Skin of body (tissue), 3 donors: ENCODE data around the gene NECTIN4. TPM values are rescaled to one million over a fixed set of nuclear protein-coding genes. Genes with fewer than 3 reads are reported as not detected.
"Not testable (repeated sequence)": the region's sequence is repeated elsewhere in the genome, so short reads cannot be mapped to it uniquely, and the experiment has no call there.

Experiments used
- DNase-seq: peaks from one replicate; lab custom pipeline; 2025; lab: John Stamatoyannopoulos, UW
- small RNA-seq: library from RNA; depleted of rRNA; stranded (forward); fragments of <200 nt; gene quantifications from one replicate; pipeline ENCODE3, GENCODE V24; 2014; ENCODE audit warnings: low replicate concordance
- total RNA-seq: library from RNA; depleted of rRNA; stranded (reverse); fragments of >200 nt; gene quantifications from one replicate; pipeline ENCODE4 v1.2.3, GENCODE V29; 2014

NECTIN4 gene
- total RNA-seq, 1 donor from 2014 or later = 49.6 TPM

- DNase-seq = no peak
Observed at GRCh38 chr1:161031874-161032273, 57.5 kb downstream of the NECTIN4 start.

GRCh38 chr1:161029466-161029865 is 59.9 kb downstream of the NECTIN4 start:
- DNase-seq = not testable (repeated sequence)

- DNase-seq = not testable (repeated sequence)
Observed at GRCh38 chr1:161026954-161027353, 62.4 kb downstream of the NECTIN4 start.

- not testable (repeated sequence) for DNase-seq
Observed at GRCh38 chr1:161022432-161022831, 66.9 kb downstream of the NECTIN4 start.

GRCh38 chr1:161021970-161022353 is 67.4 kb downstream of the NECTIN4 start:
- no peak for DNase-seq

- DNase-seq = no peak
Observed at GRCh38 chr1:161021165-161021969, 68.0 kb downstream of the NECTIN4 start.

Small RNAs within 50 kb of the gene (small RNA-seq; reads per million reads assigned to genes)
- gene AL591806.2 = not detected

Other genes with a start within 250 kb of the NECTIN4 start
- gene CD244, start 226.7 kb downstream of the NECTIN4 start, total RNA-seq = 0.49 TPM
- gene ITLN1, start 204.4 kb downstream of the NECTIN4 start, total RNA-seq = 0.49 TPM
- gene ITLN2, start 134.7 kb downstream of the NECTIN4 start, total RNA-seq = not detected
- 42.1 TPM for gene F11R, start 68.4 kb downstream of the NECTIN4 start, total RNA-seq
- 29.3 TPM for gene TSTD1, start 50.6 kb downstream of the NECTIN4 start, total RNA-seq
- 48.7 TPM for gene USF1, start 43.6 kb downstream of the NECTIN4 start, total RNA-seq
- gene ARHGAP30, start 19.7 kb downstream of the NECTIN4 start, total RNA-seq = 7.9 TPM
- not detected for gene KLHDC9, start 8.8 kb upstream of the NECTIN4 start, total RNA-seq
- 25.4 TPM for gene PFDN2, start 28.5 kb upstream of the NECTIN4 start, total RNA-seq
- 19.3 TPM for gene NIT1, start 28.5 kb upstream of the NECTIN4 start, total RNA-seq
- 18.7 TPM for gene DEDD, start 43.1 kb upstream of the NECTIN4 start, total RNA-seq
- 74.5 TPM for gene UFC1, start 64.4 kb upstream of the NECTIN4 start, total RNA-seq
- 8.4 TPM for gene USP21, start 69.9 kb upstream of the NECTIN4 start, total RNA-seq
- 16.7 TPM for gene PPOX, start 76.9 kb upstream of the NECTIN4 start, total RNA-seq
- 15.6 TPM for gene B4GALT3, start 87.9 kb upstream of the NECTIN4 start, total RNA-seq
- gene ADAMTS4, start 109.5 kb upstream of the NECTIN4 start, total RNA-seq = 6.8 TPM
- 103 TPM for gene NDUFS2, start 112.8 kb upstream of the NECTIN4 start, total RNA-seq
- 12.4 TPM for gene FCER1G, start 125.7 kb upstream of the NECTIN4 start, total RNA-seq
- gene APOA2, start 134.1 kb upstream of the NECTIN4 start, total RNA-seq = not detected
- gene TOMM40L, start 136.5 kb upstream of the NECTIN4 start, total RNA-seq = 5.6 TPM
- not detected for gene NR1I3, start 148.6 kb upstream of the NECTIN4 start, total RNA-seq
- gene PCP4L1, start 169.2 kb upstream of the NECTIN4 start, total RNA-seq = 1.8 TPM
- gene MPZ, start 220.4 kb upstream of the NECTIN4 start, total RNA-seq = 26.5 TPM
- 28.4 TPM for gene SDHC, start 224.8 kb upstream of the NECTIN4 start, total RNA-seq